H1 (cell line): ENCODE results near the gene RPL36A. TPM values are rescaled to one million over a fixed set of nuclear protein-coding genes. Genes with fewer than 3 reads are reported as not detected.

Source experiments
- CTCF ChIA-PET: fragments of 300-600 bp; sonication (Branson Sonifier 250); formaldehyde crosslinking; loops from one replicate; lab custom pipeline; 2021; ENCODE audit not compliant: partially characterized antibody; lab: Charles Lee
- POLR2A ChIA-PET: fragments of 300-600 bp; sonication (Branson Sonifier 250); formaldehyde crosslinking; loops from one replicate; lab custom pipeline; 2021; ENCODE audit warnings: inconsistent platforms; ENCODE audit not compliant: partially characterized antibody; lab: Charles Lee
- DNase-seq, 2 experiments: peaks; one replicate each; pipeline versions ENCODE4 v3.0.0 to v3.0.0-alpha.2; 2010 to 2022; ENCODE audit warnings: low spot score in 2 of 2, low read depth in 1 of 2, mixed read lengths in 1 of 2
- FAIRE-seq: peaks from 2 replicates; lab custom pipeline; 2011; peaks lifted over from hg19 to GRCh38; lab: Jason Lieb, UNC
- H2AFZ ChIP-seq: 2 replicates; pipeline ENCODE4 v1.8.1; 2012; ENCODE audit warnings: low read length, inconsistent platforms
- H2AK5ac ChIP-seq: 2 replicates; pipeline ENCODE4 v1.6.1; 2013; ENCODE audit warnings: low read depth, low read length
- H2BK120ac ChIP-seq: replicated peaks from 2 replicates; pipeline ENCODE3; 2013; ENCODE audit warnings: low read depth, low read length, inconsistent platforms
- H2BK12ac ChIP-seq: 2 replicates; pipeline ENCODE4 v1.6.1; 2013; ENCODE audit warnings: low read depth, low read length
- H2BK15ac ChIP-seq: 2 replicates; pipeline ENCODE4 v1.6.1; 2013; ENCODE audit warnings: low read length
- H2BK20ac ChIP-seq: 2 replicates; pipeline ENCODE4 v1.6.1; 2013; ENCODE audit warnings: low read length
- H2BK5ac ChIP-seq: 2 replicates; pipeline ENCODE4 v1.6.1; 2013; ENCODE audit warnings: low read depth, low read length
- H3K14ac ChIP-seq: 2 replicates; pipeline ENCODE4 v1.6.1; 2013; ENCODE audit warnings: inconsistent platforms; ENCODE audit not compliant: insufficient read length
- H3K18ac ChIP-seq: 2 replicates; pipeline ENCODE4 v1.6.1; 2013; ENCODE audit warnings: low read length; ENCODE audit errors: extremely low read depth
- H3K23ac ChIP-seq: 2 replicates; pipeline ENCODE4 v1.6.1; 2013; ENCODE audit warnings: inconsistent platforms; ENCODE audit not compliant: insufficient read length
- H3K23me2 ChIP-seq: 2 replicates; pipeline ENCODE4 v1.6.1; 2013; ENCODE audit warnings: low read depth, low read length
- H3K27ac ChIP-seq: 2 replicates; pipeline ENCODE4 v1.6.1; 2011; ENCODE audit warnings: low read depth, low read length, inconsistent platforms
- H3K27me3 ChIP-seq, 4 experiments: replicated peaks in 1 of 4; 1 replicate in 1 of 4; 2 replicates in 3 of 4; pipeline versions ENCODE4 v1.6.1 to v1.8.1; 2011 to 2013; ENCODE audit warnings: low read length in 3 of 4, mild to moderate bottlenecking in 3 of 4, inconsistent platforms in 2 of 4, mixed read lengths in 2 of 4, moderate library complexity in 1 of 4; ENCODE audit not compliant: control insufficient read depth in 3 of 4, insufficient read depth in 3 of 4; ENCODE audit errors: extremely low read depth in 1 of 4
- H3K36me3 ChIP-seq, 4 experiments: 2 replicates each; pipeline versions ENCODE4 v1.6.1 to v1.8.1; 2011 to 2013; ENCODE audit warnings: mild to moderate bottlenecking in 4 of 4, low read length in 3 of 4, moderate library complexity in 2 of 4, control low read depth in 1 of 4, inconsistent platforms in 1 of 4; ENCODE audit not compliant: insufficient read depth in 4 of 4, control insufficient read depth in 2 of 4
- H3K4ac ChIP-seq: replicated peaks from 2 replicates; pipeline ENCODE3; 2013; ENCODE audit warnings: low read length, low read depth, mixed read lengths, inconsistent platforms; ENCODE audit not compliant: insufficient read length
- H3K4me1 ChIP-seq, 4 experiments: replicated peaks in 1 of 4; 1 replicate in 1 of 4; 2 replicates in 3 of 4; pipeline versions ENCODE4 v1.6.1 to v1.8.1; 2011 to 2013; ENCODE audit warnings: low read length in 3 of 4, inconsistent platforms in 2 of 4, mixed read lengths in 1 of 4; ENCODE audit not compliant: insufficient read depth in 4 of 4, control insufficient read depth in 3 of 4
- H3K4me2 ChIP-seq, 2 experiments: 2 replicates each; pipeline versions ENCODE4 v1.6.1 to v1.8.1; 2011 to 2013; ENCODE audit warnings: low read depth in 2 of 2, low read length in 2 of 2, control low read depth in 1 of 2, inconsistent platforms in 1 of 2, mild to moderate bottlenecking in 1 of 2; ENCODE audit not compliant: insufficient read depth in 1 of 2
- H3K4me3 ChIP-seq, 4 experiments: fragments of 200-600, 300-600 bp in 1 of 4; sonication (generic), shearing (Covaris generic), sonication (Bioruptor Twin) in 1 of 4; 2 replicates each; pipeline versions ENCODE4 v1.5.1 to v1.8.1; 2011 to 2016; ENCODE audit warnings: low read length in 4 of 4, low read depth in 3 of 4, control low read depth in 2 of 4, inconsistent platforms in 2 of 4, mild to moderate bottlenecking in 2 of 4, mixed read lengths in 1 of 4, moderate library complexity in 1 of 4; ENCODE audit not compliant: insufficient read depth in 2 of 4; ENCODE audit errors: extremely low read depth in 1 of 4
- H3K56ac ChIP-seq: replicated peaks from 2 replicates; pipeline ENCODE3; 2013; ENCODE audit warnings: low read depth, mild to moderate bottlenecking, mixed read lengths, low read length, inconsistent platforms; ENCODE audit not compliant: insufficient read length
- H3K79me1 ChIP-seq: 2 replicates; pipeline ENCODE4 v1.6.1; 2013; ENCODE audit warnings: low read depth, low read length, control low read depth
- H3K79me2 ChIP-seq, 2 experiments: 2 replicates each; pipeline versions ENCODE4 v1.6.1 to v1.8.1; 2012 to 2013; ENCODE audit warnings: low read length in 2 of 2, mild to moderate bottlenecking in 2 of 2, inconsistent platforms in 1 of 2; ENCODE audit not compliant: insufficient read depth in 2 of 2, control insufficient read depth in 1 of 2
- H3K9ac ChIP-seq, 4 experiments: replicated peaks in 1 of 4; 1 replicate in 1 of 4; 2 replicates in 3 of 4; pipeline versions ENCODE4 v1.6.1 to v1.8.1; 2011 to 2013; ENCODE audit warnings: low read depth in 3 of 4, low read length in 3 of 4, control low read depth in 2 of 4, mild to moderate bottlenecking in 2 of 4, moderate library complexity in 2 of 4, inconsistent platforms in 1 of 4; ENCODE audit errors: extremely low read depth in 1 of 4
- H3K9me3 ChIP-seq, 2 experiments: 2 replicates each; pipeline versions ENCODE4 v1.6.1 to v1.8.1; 2012 to 2013; ENCODE audit warnings: mild to moderate bottlenecking in 2 of 2, moderate library complexity in 2 of 2, control low read depth in 1 of 2, inconsistent platforms in 1 of 2, low read depth in 1 of 2, low read length in 1 of 2, mixed read lengths in 1 of 2; ENCODE audit not compliant: insufficient read depth in 2 of 2
- H4K20me1 ChIP-seq, 2 experiments: replicated peaks in 1 of 2; 2 replicates each; pipeline versions ENCODE3 to v1.8.1; 2011 to 2013; ENCODE audit warnings: inconsistent platforms in 2 of 2, low read length in 2 of 2, mild to moderate bottlenecking in 1 of 2; ENCODE audit not compliant: insufficient read depth in 2 of 2, control insufficient read depth in 1 of 2
- H4K5ac ChIP-seq: 2 replicates; pipeline ENCODE4 v1.6.1; 2013; ENCODE audit warnings: low read length, low read depth, mixed read lengths, inconsistent platforms; ENCODE audit not compliant: insufficient read length
- H4K8ac ChIP-seq: 2 replicates; pipeline ENCODE4 v1.8.0; 2013; ENCODE audit warnings: mild to moderate bottlenecking, moderate library complexity, low read length, inconsistent platforms; ENCODE audit not compliant: insufficient read depth; ENCODE audit errors: extremely low read depth
- H4K91ac ChIP-seq: replicated peaks from 2 replicates; pipeline ENCODE3; 2013; ENCODE audit warnings: low read length, mixed read lengths, inconsistent platforms; ENCODE audit not compliant: insufficient read length
- KDM1A ChIP-seq: fragments of 200-600, 300-600 bp; sonication (generic); IDR thresholded peaks from 2 replicates; pipeline ENCODE4 v1.7.1; 2016; ENCODE audit warnings: mild to moderate bottlenecking, low read length, borderline replicate concordance
- POLR2A ChIP-seq, 2 experiments: IDR thresholded peaks; 1 replicate in 1 of 2; 2 replicates in 1 of 2; pipeline ENCODE4 v1.6.1; 2011; ENCODE audit warnings: low read depth in 2 of 2, low read length in 2 of 2, mild to moderate bottlenecking in 2 of 2; ENCODE audit errors: control extremely low read depth in 1 of 2
- POLR2AphosphoS5 ChIP-seq: IDR thresholded peaks from 2 replicates; pipeline ENCODE4 v1.6.1; 2011; ENCODE audit warnings: low read depth, low read length
- SIX5 ChIP-seq: IDR thresholded peaks from 2 replicates; pipeline ENCODE4 v1.6.1; 2011; ENCODE audit warnings: mild to moderate bottlenecking, low read depth, low read length
- WGBS, 2 experiments: shearing (Covaris generic) in 1 of 2; methylation state at CpG; one replicate each; pipeline versions ENCODE4 v1.1.6 to v1.1.7; 2013 to 2015; ENCODE audit warnings: low lambda C conversion rate in 2 of 2, mixed read lengths in 2 of 2, inconsistent platforms in 1 of 2, low coverage in 1 of 2, missing lambda C conversion rate in 1 of 2; ENCODE audit not compliant: insufficient replicate concordance in 2 of 2, insufficient coverage in 1 of 2, insufficient read length in 1 of 2; ENCODE audit errors: extremely low coverage in 1 of 2, missing lambda C conversion rate in 1 of 2; 5-methylcytosine and 5-hydroxymethylcytosine counted together
- polyA plus RNA-seq, 7 experiments: library from polyadenylated mRNA; depleted of rRNA in 3 of 7; stranded (reverse) in 5 of 7; unstranded in 2 of 7; fragments of >200 nt in 5 of 7; fragments of 200-250 nt in 2 of 7; gene quantifications; 1 replicate in 5 of 7; 2 replicates in 1 of 7; 4 replicates in 1 of 7; pipeline versions ENCODE4 v1.2.1 to v1.2.3, GENCODE V29; 2011 to 2013; ENCODE audit warnings: missing spikeins in 2 of 7, mixed read lengths in 2 of 7
- total RNA-seq: library from RNA; stranded (reverse); fragmentation: NEBNext Ultra II Directional; extraction: Animal tissue kit (Norgen Biotek cat#: 25700); gene quantifications from 2 replicates; pipeline ENCODE4 v1.2.1, GENCODE V29; 2021

The RPL36A gene
- total and polyA plus RNA-seq, 2 of the 8 experiments (the other 6 are each of a cell fraction or from before 2014, with no cell fraction given): 271 to 1,587 TPM

GRCh38 chrX:101393530-101394305, 2.9 kb downstream of the RPL36A start:
- no peak overlapping the region for H3K14ac ChIP-seq
- no peak overlapping the region for H4K8ac ChIP-seq
- no peak overlapping the region for H3K23ac ChIP-seq
- peaks cover 4% of the 10 kb centered on the region; the same call in 1 of the 2 replicates for H3K23me2 ChIP-seq
- H3K9me3 ChIP-seq: no peaks in the 10 kb centered on the region
- H2AK5ac ChIP-seq: no peak overlapping the region
- H3K79me2 ChIP-seq: peaks cover 0 to 23% of the 10 kb centered on the region in 2 experiments; a peak in 2 of 4 replicates
- no peak overlapping the region for H2BK15ac ChIP-seq
- H2BK12ac ChIP-seq: no peak overlapping the region
- H2AFZ ChIP-seq: no peak overlapping the region
- no peaks in the 10 kb centered on the region for H3K27me3 ChIP-seq
- POLR2A ChIA-PET: interaction anchor here (0.6 to 4.0 kb wide), 10 partner anchors 9 to 362 kb away, joined by 3 to 45 read pairs (median 4); partner anchors contain the start of gene TIMM8A
- DNase-seq (no peak), FAIRE-seq (no peak)
- no peak overlapping the region for H3K56ac ChIP-seq
- no peak overlapping the region for H2BK120ac ChIP-seq
- H4K20me1 ChIP-seq: peaks cover 0 to 2% of the 10 kb centered on the region in 2 experiments
- H3K4me2 ChIP-seq: peak overlapping the region in 1 of 2 experiments; percentile 56; a peak in 1 of 4 replicates
- H2BK20ac ChIP-seq: no peak overlapping the region
- H3K18ac ChIP-seq: no peak overlapping the region
- H3K27ac ChIP-seq: no peak overlapping the region
- no peak overlapping the region for H3K4me3 ChIP-seq
- H3K4me1 ChIP-seq: no peaks in the 10 kb centered on the region; a peak in 1 of 7 replicates
- H2BK5ac ChIP-seq: no peak overlapping the region
- TF ChIP-seq POLR2AphosphoS5: peak; percentile 27; the same call in 1 of the 2 replicates
- TF ChIP-seq SIX5: no peak
- no peak for TF ChIP-seq KDM1A
- TF ChIP-seq POLR2A (IDR thresholded peaks at IDR 0.05; ENCODE audit: control extremely low read depth in 1 of 2, low read depth in 2 of 2, low read length in 2 of 2): peak in 1 of 2 experiments; percentile 32; a peak in 1 of 3 replicates
- TF ChIP-seq, all 59 proteins: peak for 2
- CTCF ChIA-PET: no interaction called here
- Histone ChIP-seq H3K9ac (no peak overlapping the region), H3K79me1 (no peaks in the 10 kb centered on the region), H4K91ac (no peak overlapping the region), H3K4ac (no peak overlapping the region), H3K36me3 (peaks cover 6 to 45% (median 18%) of the 10 kb centered on the region in 4 experiments), H4K5ac (no peak overlapping the region)
- 90% methylated on average over 10 of the region's 11 CpGs; no CpG with 5 or more reads in 1 of the 2 experiments for WGBS, 2 experiments
